Neural cell (in vitro differentiated cells): ENCODE measurements around the gene SWAP70. TPM values are rescaled to one million over a fixed set of nuclear protein-coding genes. Genes with fewer than 3 reads are reported as not detected.

Experiments
- H2AFZ ChIP-seq: fragments of 200-600, 300-800 bp; sonication (generic), shearing (Covaris generic); 2 replicates; pipeline ENCODE4 v1.6.0; 2014; ENCODE audit warnings: low read depth, mild to moderate bottlenecking, antibody characterized with exemption, low read length, moderate library complexity
- H3F3A ChIP-seq: fragments of 200-600 bp; shearing (Covaris generic); 2 replicates; pipeline ENCODE4 v1.6.1; 2016; ENCODE audit warnings: mild to moderate bottlenecking, moderate library complexity, mixed read lengths, antibody characterized with exemption, low read length; ENCODE audit not compliant: insufficient read depth, poor library complexity, severe bottlenecking
- H3K27ac ChIP-seq: fragments of 200-600, 300-800 bp; sonication (generic), shearing (Covaris generic); 2 replicates; pipeline ENCODE4 v1.5.1; 2014; ENCODE audit warnings: mild to moderate bottlenecking, low read length, moderate library complexity
- H3K27me3 ChIP-seq: fragments of 300-800, 200-600 bp; sonication (generic), shearing (Covaris generic); 2 replicates; pipeline ENCODE4 v1.6.0; 2014; ENCODE audit warnings: mild to moderate bottlenecking, low read depth, low read length, moderate library complexity; ENCODE audit not compliant: insufficient read depth
- H3K36me3 ChIP-seq: fragments of 300-800, 200-600 bp; sonication (generic), shearing (Covaris generic); 2 replicates; pipeline ENCODE4 v1.5.1; 2014; ENCODE audit warnings: mild to moderate bottlenecking, antibody characterized with exemption, low read length, moderate library complexity; ENCODE audit not compliant: insufficient read depth
- H3K4me2 ChIP-seq: fragments of 300-800, 200-600 bp; sonication (generic), shearing (Covaris generic); 2 replicates; pipeline ENCODE4 v1.6.0; 2014; ENCODE audit warnings: mild to moderate bottlenecking, low read length
- H3K4me3 ChIP-seq: fragments of 300-800, 200-600 bp; sonication (generic), shearing (Covaris generic); 2 replicates; pipeline ENCODE4 v1.5.1; 2014; ENCODE audit warnings: mild to moderate bottlenecking, low read length, moderate library complexity
- H3K79me2 ChIP-seq: fragments of 200-600 bp; shearing (Covaris generic); replicated peaks from 2 replicates; pipeline ENCODE4 v1.6.0; 2014; ENCODE audit warnings: mild to moderate bottlenecking, low read length, moderate library complexity; ENCODE audit not compliant: insufficient read depth
- H3K9ac ChIP-seq: fragments of 300-800, 200-600 bp; sonication (generic), shearing (Covaris generic); 2 replicates; pipeline ENCODE4 v1.6.1; 2016; ENCODE audit warnings: mild to moderate bottlenecking, low read length, mixed read lengths
- H3K9me2 ChIP-seq: fragments of 200-600 bp; shearing (Covaris generic); 2 replicates; pipeline ENCODE4 v1.6.1; 2016; ENCODE audit warnings: mild to moderate bottlenecking, low read length, mixed read lengths; ENCODE audit not compliant: insufficient read depth
- H3K9me3 ChIP-seq: fragments of 200-600, 300-800 bp; sonication (generic), shearing (Covaris generic); 2 replicates; pipeline ENCODE4 v1.6.1; 2016; ENCODE audit warnings: mild to moderate bottlenecking, mixed run types, low read length, moderate library complexity, mixed read lengths
- H4K20me1 ChIP-seq: fragments of 200-600 bp; shearing (Covaris generic); 2 replicates; pipeline ENCODE4 v1.6.1; 2016; ENCODE audit warnings: mild to moderate bottlenecking, mixed run types; ENCODE audit not compliant: insufficient read depth
- CTCF ChIP-seq: fragments of 450-650 bp; IDR thresholded peaks from 2 replicates; pipeline ENCODE4 v1.5.1; 2014; ENCODE audit warnings: antibody characterized with exemption, mild to moderate bottlenecking, moderate library complexity; ENCODE audit not compliant: poor library complexity, severe bottlenecking
- EP300 ChIP-seq: fragments of 450-650 bp; conservative IDR thresholded peaks from 2 replicates; pipeline ENCODE4 v1.6.1; 2014; ENCODE audit warnings: antibody characterized with exemption, mild to moderate bottlenecking, moderate library complexity; ENCODE audit not compliant: poor library complexity, severe bottlenecking
- EZH2 ChIP-seq: fragments of 200-600, 300-800 bp; shearing (Covaris generic), sonication (generic); IDR thresholded peaks from 2 replicates; pipeline ENCODE4 v1.6.1; 2014; ENCODE audit warnings: antibody characterized with exemption, low read length, borderline replicate concordance, mild to moderate bottlenecking; ENCODE audit not compliant: insufficient read depth, poor library complexity, severe bottlenecking
- MXI1 ChIP-seq: fragments of 450-650 bp; conservative IDR thresholded peaks from 2 replicates; pipeline ENCODE4 v1.6.1; 2014; ENCODE audit warnings: antibody characterized with exemption, mild to moderate bottlenecking; ENCODE audit not compliant: poor library complexity, severe bottlenecking
- POLR2AphosphoS5 ChIP-seq: IDR thresholded peaks from 2 replicates; pipeline ENCODE4 v1.6.1; 2012
- RAD21 ChIP-seq: fragments of 450-650 bp; conservative IDR thresholded peaks from 2 replicates; pipeline ENCODE4 v1.6.1; 2014; ENCODE audit warnings: antibody characterized with exemption, mild to moderate bottlenecking, moderate library complexity
- REST ChIP-seq: IDR thresholded peaks from 2 replicates; pipeline ENCODE4 v1.6.1; 2012; ENCODE audit warnings: borderline replicate concordance
- SMC3 ChIP-seq: fragments of 450-650 bp; conservative IDR thresholded peaks from 2 replicates; pipeline ENCODE4 v1.6.1; 2014; ENCODE audit warnings: antibody characterized with exemption, mild to moderate bottlenecking, moderate library complexity; ENCODE audit not compliant: poor library complexity
- TAF1 ChIP-seq: IDR thresholded peaks from 2 replicates; pipeline ENCODE4 v1.6.1; 2012; ENCODE audit warnings: low read depth
- polyA plus RNA-seq: library from polyadenylated mRNA; depleted of rRNA; stranded (reverse); fragments of >200 nt; gene quantifications from 2 replicates; pipeline ENCODE4 v1.2.3, GENCODE V29; 2014

The SWAP70 gene
- polyA plus RNA-seq, 1 donor from 2014 or later, result 1.4 TPM

DNA sequence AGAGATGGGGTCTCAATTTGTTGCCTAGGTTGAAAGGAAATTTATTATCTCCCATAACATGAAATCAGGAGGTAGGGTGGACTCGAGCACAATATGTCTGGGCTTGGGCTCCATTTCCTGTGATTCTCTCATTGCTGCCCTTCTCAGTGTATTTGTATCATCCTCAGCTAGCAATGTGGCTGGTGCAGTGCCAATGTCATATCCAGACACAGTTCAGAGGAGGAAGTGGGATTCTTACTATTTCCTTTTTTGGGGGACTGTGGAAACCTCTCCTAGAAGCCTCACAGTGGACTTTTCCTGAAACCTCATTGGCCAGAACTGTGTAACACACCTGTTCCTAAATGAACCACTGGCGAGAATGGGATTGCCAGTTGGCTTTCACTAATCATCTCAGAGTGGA is 21.0 kb upstream of the SWAP70 start:
- Histone ChIP-seq H2AFZ (no peak overlapping the region), H3K4me3 (no peak overlapping the region)

DNA sequence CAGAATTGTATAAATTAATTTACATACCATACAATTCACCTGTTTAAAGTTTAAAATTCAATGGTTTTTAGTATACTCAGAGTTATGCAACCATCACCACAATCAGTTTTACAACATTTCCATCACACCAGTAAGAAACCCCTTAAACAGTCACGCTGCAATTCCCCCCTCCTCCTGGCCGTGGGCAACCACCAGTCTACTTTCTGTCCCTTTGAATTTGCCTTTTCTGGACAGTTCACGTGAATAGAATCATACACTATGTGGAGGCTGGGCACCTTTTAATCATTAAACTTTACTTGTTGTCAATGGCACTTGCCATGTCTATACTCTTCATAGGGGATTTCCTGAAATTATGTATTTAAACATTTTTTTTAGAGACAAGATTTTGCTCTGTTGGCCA is 20.1 kb upstream of the SWAP70 start:
- H3K79me2 ChIP-seq, result no peaks in the 10 kb centered on the region
- no peak for TF ChIP-seq TAF1
- no peak for TF ChIP-seq EP300
- TF ChIP-seq RAD21, result no peak
- no peak for TF ChIP-seq CTCF
- TF ChIP-seq MXI1, result no peak
- no peak for TF ChIP-seq SMC3
- no peak for TF ChIP-seq REST

More for the DNA sequence above, 21.0 kb upstream of the SWAP70 start:
- no peak for TF ChIP-seq EZH2
- TF ChIP-seq SMC3, result no peak
- no peak for TF ChIP-seq MXI1
- no peak for TF ChIP-seq POLR2AphosphoS5
- TF ChIP-seq TAF1, result no peak
- TF ChIP-seq EP300, result no peak
- TF ChIP-seq RAD21, result no peak
- TF ChIP-seq REST, result no peak
- no peak for TF ChIP-seq CTCF
- Histone ChIP-seq H3F3A (no peaks in the 10 kb centered on the region), H3K9me2 (no peaks in the 10 kb centered on the region), H3K9me3 (no peaks in the 10 kb centered on the region), H4K20me1 (no peaks in the 10 kb centered on the region), H3K79me2 (no peaks in the 10 kb centered on the region), H3K9ac (no peak overlapping the region), H3K4me2 (no peak overlapping the region), H3K36me3 (no peaks in the 10 kb centered on the region), H3K27me3 (no peaks in the 10 kb centered on the region), H3K27ac (no peak overlapping the region)

More for the DNA sequence above, 20.1 kb upstream of the SWAP70 start:
- Histone ChIP-seq H3F3A (no peaks in the 10 kb centered on the region), H3K4me2 (no peak overlapping the region), H3K9me2 (no peaks in the 10 kb centered on the region), H4K20me1 (no peaks in the 10 kb centered on the region), H3K27ac (no peak overlapping the region), H3K27me3 (no peaks in the 10 kb centered on the region), H2AFZ (no peak overlapping the region), H3K36me3 (no peaks in the 10 kb centered on the region), H3K9me3 (no peaks in the 10 kb centered on the region), H3K4me3 (no peak overlapping the region), H3K9ac (no peak overlapping the region)
